ENCODE results near the gene LIN7B.

Gene LIN7B

DNA sequence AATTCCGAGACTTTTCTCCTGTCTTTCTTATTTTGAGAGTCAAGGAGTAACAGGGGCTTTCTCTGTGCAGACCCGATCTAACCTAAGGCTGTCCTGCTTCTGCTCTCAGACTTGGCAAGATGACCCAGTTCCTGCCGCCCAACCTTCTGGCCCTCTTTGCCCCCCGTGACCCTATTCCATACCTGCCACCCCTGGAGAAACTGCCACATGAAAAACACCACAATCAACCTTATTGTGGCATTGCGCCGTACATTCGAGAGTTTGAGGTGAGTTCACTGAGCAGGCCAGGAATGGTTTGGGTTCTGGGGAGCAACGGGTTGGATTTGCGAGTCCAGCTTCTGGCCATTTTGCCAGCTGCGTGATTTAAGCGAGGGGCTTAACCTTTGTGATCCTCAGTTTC is 27.9 kb upstream of the LIN7B start:
- H3K9me3 ChIP-seq (replicated peaks in 1 of 11): peaks cover 0 to 8% (median 0%) of the 10 kb centered on the region in 11 experiments; a peak in 2 of 22 replicates
- peak overlapping the region; percentile 73 to 95 (median 82) for H3K4me3 ChIP-seq
- H3K27me3 ChIP-seq: no peaks in the 10 kb centered on the region
- peak overlapping the region; percentile 89 to 99 (median 97) for H3K4me2 ChIP-seq
- H3K36me3 ChIP-seq: peaks cover 34 to 53% (median 51%) of the 10 kb centered on the region in 11 experiments
- H3K27ac ChIP-seq: peak overlapping the region; percentile 82 to 97 (median 94); a peak in 21 of 22 replicates
- peak overlapping the region; percentile 90 to 98 (median 95) for H3K9ac ChIP-seq
- no peak for TF ChIP-seq Cebpa-rat (IDR thresholded peaks at IDR 0.05)
- peaks cover 22 to 38% (median 31%) of the 10 kb centered on the region in 10 experiments for H3K4me1 ChIP-seq
- H4K20me1 ChIP-seq: peaks cover 55 to 60% (median 58%) of the 10 kb centered on the region in 11 experiments

DNA sequence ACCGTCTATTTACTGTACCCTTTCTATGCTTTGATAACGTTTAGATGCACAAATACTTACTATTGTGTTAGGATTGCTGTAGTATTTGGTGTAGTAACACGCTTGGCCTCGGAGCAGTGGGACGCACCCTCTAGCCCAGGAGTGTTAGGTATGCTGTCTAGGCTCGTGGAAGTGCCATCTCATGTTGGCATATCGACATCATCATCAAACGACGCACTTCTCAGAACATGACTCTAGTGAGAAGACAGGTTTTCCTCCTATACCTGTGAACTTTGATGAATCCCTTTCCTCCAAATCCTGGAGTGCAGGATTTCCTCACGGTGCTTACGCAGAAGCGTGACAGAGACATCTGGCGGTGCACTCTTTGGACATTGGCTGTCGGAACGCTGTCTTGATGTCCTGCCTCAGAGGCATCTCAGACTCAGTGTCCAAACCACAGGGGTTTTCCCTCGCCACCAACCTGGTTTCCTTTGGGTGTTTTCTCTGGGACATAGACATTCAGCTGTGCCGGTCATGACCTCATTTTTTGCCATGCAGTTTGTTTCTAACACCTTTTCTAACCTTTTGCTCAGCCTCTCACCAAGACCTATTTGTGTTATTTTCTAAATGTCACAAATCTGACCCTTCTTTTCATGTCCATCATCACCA is 22.7 kb upstream of the LIN7B start:
- Histone ChIP-seq H3K9ac (0 out of 22 replicates have a peak overlapping the region, but pooled peaks of 2 of the 11 experiments have one; percentile 14 to 31), H3K27ac (no peak overlapping the region), H3K9me3 (replicated peaks in 1 of 11) (no peaks in the 10 kb centered on the region), H3K4me2 (no peak overlapping the region), H3K27me3 (no peaks in the 10 kb centered on the region), H4K20me1 (peaks cover 98 to 100% (median 100%) of the 10 kb centered on the region in 11 experiments), H3K4me3 (no peak overlapping the region), H3K36me3 (peaks cover 86 to 100% (median 100%) of the 10 kb centered on the region in 11 experiments), H3K4me1 (peaks cover 13 to 34% (median 23%) of the 10 kb centered on the region in 10 experiments)
- TF ChIP-seq Cebpa-rat (IDR thresholded peaks at IDR 0.05): no peak

DNA sequence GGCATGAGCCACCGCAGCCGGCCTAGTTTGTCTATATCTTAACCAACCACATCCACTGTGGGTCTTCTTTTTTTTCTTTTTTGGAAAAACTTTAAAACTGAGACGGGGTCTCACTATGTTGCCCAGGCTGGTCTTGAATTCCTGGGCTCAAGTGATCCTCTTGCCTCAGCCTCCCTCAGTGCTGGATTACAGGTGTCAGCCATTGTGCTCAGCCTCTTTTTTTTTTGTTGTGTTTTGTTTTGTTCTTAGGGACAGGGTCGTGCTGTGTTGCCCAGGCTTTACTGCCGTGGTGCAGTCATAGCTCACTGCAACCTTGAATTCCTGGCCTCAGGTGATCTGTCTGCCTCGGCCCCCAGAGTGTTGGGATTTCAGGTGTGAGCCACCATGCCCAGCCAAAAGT is 21.5 kb upstream of the LIN7B start:
- Histone ChIP-seq H3K27ac (no peak overlapping the region), H3K9me3 (replicated peaks in 1 of 11) (no peaks in the 10 kb centered on the region), H3K4me3 (no peak overlapping the region), H4K20me1 (peaks cover 97 to 100% (median 100%) of the 10 kb centered on the region in 11 experiments), H3K9ac (no peak overlapping the region), H3K36me3 (peaks cover 92 to 100% (median 100%) of the 10 kb centered on the region in 11 experiments), H3K27me3 (no peaks in the 10 kb centered on the region), H3K4me1 (peaks cover 2 to 31% (median 17%) of the 10 kb centered on the region in 10 experiments), H3K4me2 (no peak overlapping the region)
- TF ChIP-seq Cebpa-rat (IDR thresholded peaks at IDR 0.05): no peak

DNA sequence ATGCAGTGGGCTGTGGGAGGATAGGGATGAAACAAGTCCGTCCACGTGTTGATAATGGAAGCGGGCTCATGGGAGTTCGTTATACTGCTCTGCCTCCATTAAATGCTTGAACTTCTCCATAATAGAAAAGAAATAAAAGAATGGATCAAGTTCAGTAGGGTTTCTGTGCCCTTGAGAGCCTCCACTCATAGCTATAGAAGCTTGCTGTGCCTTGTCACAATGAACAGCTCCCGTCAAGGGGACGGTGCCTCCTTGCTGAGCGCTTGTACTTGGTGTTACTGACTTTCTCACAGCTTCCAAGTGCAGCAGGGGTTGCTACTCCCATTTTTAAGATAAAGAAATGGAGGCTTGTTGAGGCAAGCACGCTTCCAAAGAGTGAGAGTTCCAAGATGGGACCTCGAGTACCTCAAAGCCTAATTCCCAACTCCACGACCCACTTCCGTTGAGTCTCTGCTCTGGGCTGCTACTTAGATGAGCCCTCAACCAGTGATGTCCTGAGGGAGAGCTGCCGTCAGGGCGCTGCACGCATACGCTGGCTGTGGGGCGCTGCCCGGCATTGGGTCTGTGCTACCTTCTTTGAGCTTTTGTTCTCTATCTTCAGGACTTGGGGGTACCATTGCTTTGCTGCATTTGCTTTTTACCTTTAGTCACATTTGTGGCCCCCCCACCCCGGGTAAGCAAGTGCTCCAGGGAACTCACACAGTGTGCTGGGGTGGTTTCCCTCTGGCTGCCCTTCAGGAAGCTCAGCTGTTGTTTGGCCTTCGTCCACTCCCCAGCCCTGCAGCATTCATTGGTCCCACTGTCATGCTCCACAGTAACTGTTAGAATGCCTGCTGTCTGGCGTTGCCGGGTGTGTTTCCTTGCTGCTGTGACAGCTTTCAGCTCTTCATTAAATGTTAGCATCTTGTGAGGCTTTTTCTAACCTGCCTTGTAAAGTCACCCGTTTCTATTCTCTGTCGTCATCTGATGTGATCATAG is 19.4 kb upstream of the LIN7B start:
- peaks cover 0 to 40% (median 23%) of the 10 kb centered on the region in 10 experiments; a peak in 14 of 20 replicates for H3K4me1 ChIP-seq
- no peak overlapping the region for H3K4me2 ChIP-seq
- no peaks in the 10 kb centered on the region for H3K27me3 ChIP-seq
- H3K9ac ChIP-seq: peak overlapping the region in 4 of 11 experiments; percentile 8 to 41 (median 23); a peak in 5 of 22 replicates
- H3K4me3 ChIP-seq: no peak overlapping the region
- peaks cover 97 to 100% (median 98%) of the 10 kb centered on the region in 11 experiments for H3K36me3 ChIP-seq
- 0 out of 22 replicates have a peak overlapping the region, but pooled peaks of 1 of the 11 experiments have one; percentile 18 for H3K27ac ChIP-seq
- no peaks in the 10 kb centered on the region for H3K9me3 ChIP-seq (replicated peaks in 1 of 11)
- no peak for TF ChIP-seq Cebpa-rat (IDR thresholded peaks at IDR 0.05)
- peaks cover 93 to 100% (median 100%) of the 10 kb centered on the region in 11 experiments for H4K20me1 ChIP-seq

DNA sequence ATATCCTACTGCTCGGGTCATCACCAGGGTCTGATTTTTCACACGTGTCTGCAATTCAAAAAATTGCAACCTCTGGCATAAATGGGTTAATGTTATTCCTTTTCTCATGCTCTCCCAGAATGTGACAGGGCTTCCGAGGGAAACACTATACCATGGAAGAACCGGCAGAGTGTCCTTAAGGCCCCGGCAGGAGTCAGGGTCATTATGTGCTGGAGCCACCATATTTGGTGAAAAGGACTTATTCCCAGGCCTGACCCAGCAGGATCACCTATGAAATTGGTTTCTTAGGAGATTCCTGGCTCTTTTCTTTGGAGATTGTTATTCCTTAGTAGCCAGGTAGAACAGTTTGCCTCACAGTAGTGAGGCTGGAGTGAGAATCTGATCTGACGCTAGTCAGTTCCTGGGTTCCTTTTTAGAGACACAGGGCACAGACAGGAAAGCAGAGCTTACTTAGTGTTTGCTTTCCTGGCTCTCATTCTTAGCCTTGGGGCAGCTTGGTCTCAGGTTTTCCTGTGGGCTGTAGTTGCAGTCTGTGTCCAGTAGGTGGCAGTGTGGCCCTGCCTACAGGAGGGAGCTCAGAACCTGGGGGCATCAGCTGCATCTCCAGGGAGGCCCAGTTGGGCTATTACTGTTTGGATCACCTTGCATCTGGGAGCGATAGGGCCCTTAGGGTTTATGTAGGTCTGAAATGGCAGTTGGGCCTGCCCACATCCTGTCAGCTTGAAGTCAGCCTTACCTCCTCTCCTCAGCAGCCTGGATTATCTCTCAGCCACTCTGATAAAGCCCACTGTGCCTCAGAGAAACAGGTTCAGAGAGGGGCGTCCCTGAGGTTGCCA is 16.5 kb upstream of the LIN7B start:
- Histone ChIP-seq H3K4me2 (peak overlapping the region in 6 of 11 experiments; percentile 22 to 59 (median 47); a peak in 11 of 22 replicates), H3K4me3 (no peak overlapping the region; a peak in 1 of 20 replicates), H3K9ac (peak overlapping the region in 8 of 11 experiments; percentile 11 to 63 (median 36); a peak in 11 of 22 replicates), H3K4me1 (peaks cover 12 to 63% (median 48%) of the 10 kb centered on the region in 10 experiments), H3K27ac (peak overlapping the region in 8 of 11 experiments; percentile 4 to 59 (median 42); a peak in 12 of 22 replicates), H3K9me3 (replicated peaks in 1 of 11) (no peaks in the 10 kb centered on the region), H3K36me3 (peaks cover 90 to 94% (median 92%) of the 10 kb centered on the region in 11 experiments), H4K20me1 (peaks cover 77 to 95% (median 93%) of the 10 kb centered on the region in 11 experiments), H3K27me3 (no peaks in the 10 kb centered on the region)
- no peak for TF ChIP-seq Cebpa-rat (IDR thresholded peaks at IDR 0.05)

DNA sequence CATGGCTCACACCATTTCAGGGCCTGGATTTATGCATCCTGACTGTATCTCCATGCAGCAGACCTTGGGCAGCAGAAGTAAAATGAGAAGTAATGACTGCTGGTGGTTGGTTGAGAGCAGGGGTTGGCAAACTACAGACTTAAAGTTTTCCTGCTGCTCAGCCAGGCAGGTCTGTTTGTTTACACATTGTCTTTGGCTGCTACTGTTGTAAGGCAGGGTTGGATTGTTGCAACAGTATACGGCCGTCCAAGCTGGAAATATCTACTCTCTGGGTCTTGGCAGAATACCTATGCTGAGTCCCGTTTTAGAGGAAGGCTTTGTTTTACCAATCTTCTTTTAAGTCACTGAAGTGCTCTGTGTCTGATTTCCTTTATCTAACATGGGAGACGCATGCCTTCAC is 15.4 kb upstream of the LIN7B start:
- no peak for TF ChIP-seq Cebpa-rat (IDR thresholded peaks at IDR 0.05)
- H3K36me3 ChIP-seq: peaks cover 84 to 92% (median 88%) of the 10 kb centered on the region in 11 experiments
- H3K27me3 ChIP-seq: no peaks in the 10 kb centered on the region
- no peaks in the 10 kb centered on the region for H3K9me3 ChIP-seq (replicated peaks in 1 of 11)
- peaks cover 23 to 74% (median 59%) of the 10 kb centered on the region in 10 experiments for H3K4me1 ChIP-seq
- peak overlapping the region in 5 of 11 experiments; percentile 0 to 59 (median 46); a peak in 5 of 22 replicates for H3K27ac ChIP-seq
- no peak overlapping the region for H3K4me3 ChIP-seq
- H3K4me2 ChIP-seq: peak overlapping the region in 4 of 11 experiments; percentile 47 to 59 (median 48); a peak in 4 of 22 replicates
- peaks cover 75 to 95% (median 93%) of the 10 kb centered on the region in 11 experiments for H4K20me1 ChIP-seq
- peak overlapping the region in 7 of 11 experiments; percentile 11 to 63 (median 46); a peak in 6 of 22 replicates for H3K9ac ChIP-seq

DNA sequence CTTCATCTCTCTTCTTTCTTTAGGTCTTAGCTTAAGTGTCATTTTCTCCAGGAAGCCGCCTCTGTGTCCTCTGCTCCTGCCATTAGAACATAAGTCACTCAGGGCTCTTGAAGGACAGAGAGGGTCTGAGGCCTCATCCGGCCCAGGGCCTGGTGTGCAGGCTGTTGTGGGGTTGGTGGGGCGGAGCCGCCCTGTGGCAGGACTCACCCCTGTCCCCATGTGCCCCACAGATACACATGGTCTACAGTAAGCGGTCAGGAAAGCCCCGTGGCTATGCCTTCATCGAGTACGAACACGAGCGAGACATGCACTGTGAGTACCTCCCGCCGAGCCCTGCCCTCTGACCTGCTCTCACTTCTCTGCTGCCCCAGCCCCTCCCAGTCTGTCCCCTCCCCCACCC is 13.0 kb upstream of the LIN7B start:
- no peaks in the 10 kb centered on the region for H3K9me3 ChIP-seq (replicated peaks in 1 of 11)
- no peak overlapping the region for H3K4me3 ChIP-seq
- peaks cover 73 to 95% (median 93%) of the 10 kb centered on the region in 11 experiments for H4K20me1 ChIP-seq
- no peaks in the 10 kb centered on the region for H3K27me3 ChIP-seq
- H3K36me3 ChIP-seq: peaks cover 79 to 92% (median 84%) of the 10 kb centered on the region in 11 experiments
- H3K4me2 ChIP-seq: peak overlapping the region in 8 of 11 experiments; percentile 11 to 44 (median 38); a peak in 13 of 22 replicates
- peaks cover 26 to 85% (median 83%) of the 10 kb centered on the region in 10 experiments for H3K4me1 ChIP-seq
- peak overlapping the region in 10 of 11 experiments; percentile 7 to 63 (median 46); a peak in 16 of 22 replicates for H3K9ac ChIP-seq
- no peak for TF ChIP-seq Cebpa-rat (IDR thresholded peaks at IDR 0.05)
- H3K27ac ChIP-seq: peak overlapping the region in 4 of 11 experiments; percentile 11 to 42 (median 22); a peak in 1 of 22 replicates
